HG02970 (cell line): Measurements from ENCODE around the gene ORM1.
A peak's percentile ranks its signal among the peaks of the same experiment; 100 is the strongest.

Experiments used
- ATAC-seq: cut with Tn5 transposase; IDR thresholded peaks from one replicate; pipeline ENCODE4 v1.9.1; 2021; ENCODE audit warnings: mild to moderate bottlenecking, moderate library complexity, moderate number of reproducible peaks; ENCODE audit not compliant: unreplicated experiment, low FRiP score

The ORM1 gene

GRCh38 chr9:114339130-114339908 is 16.4 kb downstream of the ORM1 start:
- ATAC-seq = no peak

GRCh38 chr9:114341152-114341830 is 18.4 kb downstream of the ORM1 start:
- no peak for ATAC-seq

- ATAC-seq = no peak
These were observed 19.1 kb downstream of the ORM1 start for GRCh38 chr9:114341991-114342390.

- ATAC-seq = no peak
These were observed 20.0 kb downstream of the ORM1 start for GRCh38 chr9:114342755-114343440.

- no peak for ATAC-seq
These were observed 20.7 kb downstream of the ORM1 start for GRCh38 chr9:114343471-114344187.

GRCh38 chr9:114344188-114344566 is 21.3 kb downstream of the ORM1 start:
- no peak for ATAC-seq

GRCh38 chr9:114344692-114345091 is 21.8 kb downstream of the ORM1 start:
- no peak for ATAC-seq

GRCh38 chr9:114345493-114346065 is 22.7 kb downstream of the ORM1 start:
- no peak for ATAC-seq

GRCh38 chr9:114346146-114346545 is 23.2 kb downstream of the ORM1 start:
- ATAC-seq = no peak

- no peak for ATAC-seq
These were observed 24.8 kb downstream of the ORM1 start for GRCh38 chr9:114347675-114348074.

- no peak for ATAC-seq
These were observed 25.5 kb downstream of the ORM1 start for GRCh38 chr9:114348261-114348905.

- ATAC-seq = peak; percentile 69
These were observed 26.1 kb downstream of the ORM1 start for GRCh38 chr9:114348906-114349482.

GRCh38 chr9:114349713-114350480 is 27.0 kb downstream of the ORM1 start:
- no peak for ATAC-seq

- no peak for ATAC-seq
These were observed 27.9 kb downstream of the ORM1 start for GRCh38 chr9:114350636-114351401.

- no peak for ATAC-seq
These were observed 29.0 kb downstream of the ORM1 start for GRCh38 chr9:114351932-114352331.

GRCh38 chr9:114355821-114356220 is 32.9 kb downstream of the ORM1 start:
- no peak for ATAC-seq

GRCh38 chr9:114356792-114357191 is 33.9 kb downstream of the ORM1 start:
- no peak for ATAC-seq

- ATAC-seq = no peak
These were observed 34.5 kb downstream of the ORM1 start for GRCh38 chr9:114357360-114357759.
